H9 (cell line): Measurements from ENCODE around the gene RNF130. TPM values are rescaled to one million over a fixed set of nuclear protein-coding genes. Genes with fewer than 3 reads are reported as not detected.

Source experiments
- DNase-seq: peaks from one replicate; pipeline ENCODE4 v3.0.0-alpha.2; 2017
- H2AFZ ChIP-seq: one replicate; pipeline ENCODE4 v1.6.1; 2013; ENCODE audit warnings: mild to moderate bottlenecking, low read length, control low read depth, moderate library complexity
- H2AK5ac ChIP-seq: 2 replicates; pipeline ENCODE4 v1.6.1; 2013; ENCODE audit warnings: low read length, control low read depth, mixed read lengths; ENCODE audit not compliant: insufficient read length
- H2BK120ac ChIP-seq: one replicate; pipeline ENCODE4 v1.6.1; 2013; ENCODE audit warnings: low read depth, mild to moderate bottlenecking, low read length, control low read depth, inconsistent platforms; ENCODE audit not compliant: poor library complexity, severe bottlenecking
- H2BK12ac ChIP-seq: 2 replicates; pipeline ENCODE4 v1.6.1; 2013; ENCODE audit warnings: low read length, control low read depth, mixed read lengths, low read depth; ENCODE audit not compliant: insufficient read length
- H2BK15ac ChIP-seq: 2 replicates; pipeline ENCODE4 v1.6.1; 2013; ENCODE audit warnings: low read depth, low read length, control low read depth
- H2BK20ac ChIP-seq: one replicate; pipeline ENCODE4 v1.6.1; 2013; ENCODE audit warnings: low read depth, mild to moderate bottlenecking, low read length, control low read depth, inconsistent platforms; ENCODE audit not compliant: poor library complexity, severe bottlenecking
- H2BK5ac ChIP-seq: 2 replicates; pipeline ENCODE4 v1.6.1; 2013; ENCODE audit warnings: low read length, control low read depth, mixed read lengths; ENCODE audit not compliant: insufficient read length
- H3K14ac ChIP-seq: 2 replicates; pipeline ENCODE4 v1.6.1; 2013; ENCODE audit warnings: low read length, control low read depth; ENCODE audit not compliant: insufficient read depth
- H3K18ac ChIP-seq: 2 replicates; pipeline ENCODE4 v1.6.1; 2013; ENCODE audit warnings: low read depth, mild to moderate bottlenecking, mixed read lengths, low read length, control low read depth; ENCODE audit not compliant: insufficient read length
- H3K23ac ChIP-seq: 2 replicates; pipeline ENCODE4 v1.6.1; 2013; ENCODE audit warnings: low read length, control low read depth, mixed read lengths, low read depth; ENCODE audit not compliant: insufficient read length
- H3K23me2 ChIP-seq: 2 replicates; pipeline ENCODE4 v1.6.1; 2013; ENCODE audit warnings: low read depth, mild to moderate bottlenecking, mixed read lengths, low read length, control low read depth; ENCODE audit not compliant: insufficient read length, poor library complexity, severe bottlenecking
- H3K27ac ChIP-seq: 2 replicates; pipeline ENCODE4 v1.5.1; 2013; ENCODE audit warnings: low read length, control low read depth, mixed read lengths, low read depth; ENCODE audit not compliant: insufficient read length
- H3K27me3 ChIP-seq: 2 replicates; pipeline ENCODE4 v1.6.1; 2013; ENCODE audit warnings: low read length, control low read depth, inconsistent platforms; ENCODE audit not compliant: insufficient read depth
- H3K4ac ChIP-seq: 2 replicates; pipeline ENCODE4 v1.6.1; 2013; ENCODE audit warnings: low read depth, mild to moderate bottlenecking, control low read depth, inconsistent platforms, low read length, moderate library complexity
- H3K4me1 ChIP-seq: 2 replicates; pipeline ENCODE4 v1.6.1; 2013; ENCODE audit warnings: low read length, control low read depth, inconsistent platforms; ENCODE audit not compliant: insufficient read depth
- H3K4me2 ChIP-seq: 2 replicates; pipeline ENCODE4 v1.6.1; 2013; ENCODE audit warnings: low read length, control low read depth, mixed read lengths; ENCODE audit not compliant: insufficient read length, insufficient read depth
- H3K56ac ChIP-seq: 2 replicates; pipeline ENCODE4 v1.6.1; 2013; ENCODE audit warnings: low read depth, mild to moderate bottlenecking, mixed read lengths, low read length, control low read depth; ENCODE audit not compliant: insufficient read length
- H3K79me1 ChIP-seq: 2 replicates; pipeline ENCODE4 v1.6.1; 2013; ENCODE audit warnings: low read depth, mild to moderate bottlenecking, moderate library complexity, low read length, control low read depth, inconsistent platforms; ENCODE audit not compliant: insufficient read depth, poor library complexity, severe bottlenecking
- H3K79me2 ChIP-seq: 2 replicates; pipeline ENCODE4 v1.6.1; 2013; ENCODE audit warnings: low read length, control low read depth, inconsistent platforms; ENCODE audit not compliant: insufficient read depth
- H3K9ac ChIP-seq: 2 replicates; pipeline ENCODE4 v1.6.1; 2013; ENCODE audit warnings: low read length, control low read depth, mixed read lengths; ENCODE audit not compliant: insufficient read length; ENCODE audit errors: extremely low read depth
- H3K9me3 ChIP-seq: one replicate; pipeline ENCODE4 v1.6.1; 2013; ENCODE audit warnings: low read depth, low read length, inconsistent platforms; ENCODE audit not compliant: control insufficient read depth
- H3T11ph ChIP-seq: one replicate; pipeline ENCODE4 v1.6.1; 2013; ENCODE audit warnings: mild to moderate bottlenecking, low read length, control low read depth, inconsistent platforms
- H4K20me1 ChIP-seq: one replicate; pipeline ENCODE4 v1.6.1; 2013; ENCODE audit not compliant: control insufficient read depth, insufficient read length, insufficient read depth
- H4K5ac ChIP-seq: 2 replicates; pipeline ENCODE4 v1.6.1; 2013; ENCODE audit warnings: low read depth, mild to moderate bottlenecking, mixed read lengths, low read length, control low read depth; ENCODE audit not compliant: insufficient read length
- H4K8ac ChIP-seq: replicated peaks from 2 replicates; pipeline ENCODE4 v1.6.1; 2013; ENCODE audit warnings: low read length, control low read depth, mixed read lengths, low read depth; ENCODE audit not compliant: insufficient read length
- H4K91ac ChIP-seq: 2 replicates; pipeline ENCODE4 v1.6.1; 2013; ENCODE audit warnings: low read depth, mild to moderate bottlenecking, moderate library complexity, mixed read lengths, low read length, control low read depth; ENCODE audit not compliant: insufficient read length
- H3K27ac Mint-ChIP-seq, 3 experiments: 2 replicates in 2 of 3; 3 replicates in 1 of 3; pipeline ENCODE4 v1.8.0; 2020 to 2021; ENCODE audit warnings: mixed read lengths in 3 of 3, mild to moderate bottlenecking in 1 of 3, moderate library complexity in 1 of 3
- H3K27me3 Mint-ChIP-seq: 2 replicates; pipeline ENCODE4 v1.8.0; 2021; ENCODE audit warnings: low read depth, mild to moderate bottlenecking, moderate library complexity, mixed read lengths
- H3K36me3 Mint-ChIP-seq, 3 experiments: 2 replicates in 2 of 3; 3 replicates in 1 of 3; pipeline ENCODE4 v1.8.0; 2020 to 2021; ENCODE audit warnings: low read depth in 3 of 3, mixed read lengths in 3 of 3; ENCODE audit not compliant: insufficient read depth in 1 of 3
- H3K4me1 Mint-ChIP-seq, 2 experiments: 2 replicates each; pipeline ENCODE4 v1.8.0; 2020; ENCODE audit warnings: mixed read lengths in 2 of 2
- H3K4me3 Mint-ChIP-seq, 2 experiments: 2 replicates in 1 of 2; 3 replicates in 1 of 2; pipeline ENCODE4 v1.8.0; 2020 to 2021; ENCODE audit warnings: mild to moderate bottlenecking in 2 of 2, mixed read lengths in 2 of 2, moderate library complexity in 1 of 2
- H3K9me3 Mint-ChIP-seq, 2 experiments: 2 replicates in 1 of 2; 3 replicates in 1 of 2; pipeline ENCODE4 v1.8.0; 2020; ENCODE audit warnings: mild to moderate bottlenecking in 2 of 2, mixed read lengths in 2 of 2, moderate library complexity in 1 of 2
- WGBS: extraction: QIAGEN DNeasy Blood & Tissue Kit; methylation state at CpG from one replicate; pipeline ENCODE4 v1.1.7; 2013; ENCODE audit warnings: missing lambda C conversion rate, low lambda C conversion rate, mixed read lengths; ENCODE audit not compliant: insufficient read length; ENCODE audit errors: extremely low coverage; 5-methylcytosine and 5-hydroxymethylcytosine counted together
- total RNA-seq: library from RNA; stranded (reverse); gene quantifications from 2 replicates; pipeline ENCODE4 v1.2.1, GENCODE V29; 2021
- TF ChIP-seq, protein P1 (sequence below): fragments of 200-600 bp; sonication (generic); conservative IDR thresholded peaks from 3 replicates; pipeline ENCODE4 v1.8.0; 2021; ENCODE audit warnings: antibody characterized with exemption, mild to moderate bottlenecking

RNF130 gene
- total RNA-seq, 1 experiment from 2014 or later: 80.0 TPM

DNA sequence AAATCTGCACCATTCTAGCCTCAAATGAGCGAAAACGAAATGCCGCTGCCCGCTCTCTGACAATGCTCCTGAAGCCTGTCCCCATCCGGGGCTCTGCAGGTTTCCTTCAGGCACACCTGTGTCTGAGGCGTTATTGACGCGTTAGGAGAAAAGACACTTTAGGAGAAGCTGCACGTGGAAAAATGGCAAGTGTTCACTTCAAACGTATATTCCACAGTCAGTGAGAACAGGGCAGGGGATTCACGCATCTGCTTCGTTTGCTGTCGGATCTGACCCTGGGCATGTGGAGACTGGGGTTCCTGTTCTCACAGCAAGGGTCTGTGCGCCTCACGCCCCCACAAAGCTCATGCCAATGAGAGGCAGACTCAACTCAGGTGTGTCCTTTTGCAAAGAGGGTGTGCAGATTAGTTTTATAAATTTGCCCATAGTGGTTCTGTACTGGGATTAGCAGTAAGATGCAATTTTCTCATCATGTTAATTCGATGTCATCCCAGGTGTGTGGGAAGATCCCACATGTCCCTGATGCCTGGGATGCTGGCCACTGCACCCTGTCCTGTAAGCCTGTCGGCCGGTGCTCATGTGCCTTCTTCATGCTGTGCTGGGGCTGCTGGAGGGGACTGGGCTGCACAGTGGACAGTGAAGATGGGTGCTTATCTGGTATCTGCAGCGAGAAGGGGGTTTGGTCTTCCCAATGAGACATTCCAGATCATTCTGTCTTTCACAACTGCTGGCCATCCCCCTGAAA, 152.6 kb downstream of the RNF130 start:
- H3K9ac ChIP-seq: no peak overlapping the region
- no peak overlapping the region for H3K4me2 ChIP-seq
- no peak overlapping the region for H2BK120ac ChIP-seq
- H3K4ac ChIP-seq: no peak overlapping the region
- Mint-ChIP-seq H3K9me3 (no peaks in the 10 kb centered on the region), H3K4me1 (peaks cover 11 to 20% of the 10 kb centered on the region in 2 experiments), H3K4me3 (no peak overlapping the region), H3K27ac (peak overlapping the region in 1 of 3 experiments; percentile 15; a peak in 1 of 7 replicates), H3K36me3 (peaks cover 0 to 2% (median 0%) of the 10 kb centered on the region in 3 experiments; a peak in 1 of 7 replicates), H3K27me3 (no peaks in the 10 kb centered on the region; the same call in 1 of the 2 replicates)
- H3K27ac ChIP-seq: no peak overlapping the region
- H4K8ac ChIP-seq: no peak overlapping the region
- no peak overlapping the region for H3K56ac ChIP-seq
- H3K23ac ChIP-seq: no peak overlapping the region
- no peak overlapping the region for H3K18ac ChIP-seq
- no peak overlapping the region for H4K91ac ChIP-seq
- H2BK5ac ChIP-seq: no peak overlapping the region
- H3K27me3 ChIP-seq: no peaks in the 10 kb centered on the region
- H3K9me3 ChIP-seq: no peaks in the 10 kb centered on the region
- H3K14ac ChIP-seq: no peak overlapping the region
- no peak overlapping the region for H3T11ph ChIP-seq
- H2BK20ac ChIP-seq: no peak overlapping the region
- no CpG with 5 or more reads among the region's 19 CpGs for WGBS
- H2BK15ac ChIP-seq: no peak overlapping the region
- no peak overlapping the region for H4K5ac ChIP-seq
- H3K79me1 ChIP-seq: no peaks in the 10 kb centered on the region
- peaks cover 7% of the 10 kb centered on the region; the same call in 1 of the 2 replicates for H3K4me1 ChIP-seq
- H2AK5ac ChIP-seq: no peak overlapping the region
- H2BK12ac ChIP-seq: no peak overlapping the region
- no peaks in the 10 kb centered on the region for H4K20me1 ChIP-seq
- H2AFZ ChIP-seq: no peak overlapping the region
- TF ChIP-seq, protein P1, sequence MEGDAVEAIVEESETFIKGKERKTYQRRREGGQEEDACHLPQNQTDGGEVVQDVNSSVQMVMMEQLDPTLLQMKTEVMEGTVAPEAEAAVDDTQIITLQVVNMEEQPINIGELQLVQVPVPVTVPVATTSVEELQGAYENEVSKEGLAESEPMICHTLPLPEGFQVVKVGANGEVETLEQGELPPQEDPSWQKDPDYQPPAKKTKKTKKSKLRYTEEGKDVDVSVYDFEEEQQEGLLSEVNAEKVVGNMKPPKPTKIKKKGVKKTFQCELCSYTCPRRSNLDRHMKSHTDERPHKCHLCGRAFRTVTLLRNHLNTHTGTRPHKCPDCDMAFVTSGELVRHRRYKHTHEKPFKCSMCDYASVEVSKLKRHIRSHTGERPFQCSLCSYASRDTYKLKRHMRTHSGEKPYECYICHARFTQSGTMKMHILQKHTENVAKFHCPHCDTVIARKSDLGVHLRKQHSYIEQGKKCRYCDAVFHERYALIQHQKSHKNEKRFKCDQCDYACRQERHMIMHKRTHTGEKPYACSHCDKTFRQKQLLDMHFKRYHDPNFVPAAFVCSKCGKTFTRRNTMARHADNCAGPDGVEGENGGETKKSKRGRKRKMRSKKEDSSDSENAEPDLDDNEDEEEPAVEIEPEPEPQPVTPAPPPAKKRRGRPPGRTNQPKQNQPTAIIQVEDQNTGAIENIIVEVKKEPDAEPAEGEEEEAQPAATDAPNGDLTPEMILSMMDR: no peak
- no peak for DNase-seq
- H3K79me2 ChIP-seq: no peaks in the 10 kb centered on the region
- no peaks in the 10 kb centered on the region for H3K23me2 ChIP-seq
